MM.1S (cell line): ENCODE measurements around the gene PHF12.
"Not testable (repeated sequence)": the region's sequence is repeated elsewhere in the genome, so short reads cannot be mapped to it uniquely, and the experiment has no call there.

Experiments used
- DNase-seq: peaks from one replicate; pipeline ENCODE4 v3.0.0-alpha.2; 2015
- H2AFZ ChIP-seq: fragments of 300-600 bp; sonication (generic); 2 replicates; pipeline ENCODE4 v1.6.0; 2016; ENCODE audit warnings: antibody characterized with exemption, low read length
- H3F3A ChIP-seq: fragments of 300-600 bp; sonication (generic); 2 replicates; pipeline ENCODE4 v1.6.1; 2016; ENCODE audit warnings: mild to moderate bottlenecking, antibody characterized with exemption, low read length, moderate library complexity, mixed read lengths; ENCODE audit not compliant: insufficient read depth
- H3K27ac ChIP-seq: fragments of 300-600 bp; sonication (generic); 2 replicates; pipeline ENCODE4 v1.5.1; 2016; ENCODE audit warnings: mild to moderate bottlenecking, low read length
- H3K27me3 ChIP-seq: fragments of 300-600 bp; sonication (generic); replicated peaks from 2 replicates; pipeline ENCODE4 v1.6.0; 2016; ENCODE audit warnings: low read length; ENCODE audit not compliant: insufficient read depth
- H3K36me3 ChIP-seq: fragments of 300-600 bp; sonication (generic); replicated peaks from 2 replicates; pipeline ENCODE4 v1.6.1; 2016; ENCODE audit warnings: mild to moderate bottlenecking, low read length, mixed read lengths; ENCODE audit not compliant: insufficient read depth
- H3K4me1 ChIP-seq: fragments of 300-600 bp; sonication (generic); 2 replicates; pipeline ENCODE4 v1.6.1; 2016; ENCODE audit warnings: low read length, mixed read lengths
- H3K4me2 ChIP-seq: fragments of 300-600 bp; sonication (generic); 2 replicates; pipeline ENCODE4 v1.6.0; 2016; ENCODE audit warnings: low read depth, low read length
- H3K4me3 ChIP-seq: fragments of 300-600 bp; sonication (generic); 2 replicates; pipeline ENCODE4 v1.5.1; 2016; ENCODE audit warnings: low read length, mixed read lengths
- H3K79me2 ChIP-seq: fragments of 300-600 bp; sonication (generic); 2 replicates; pipeline ENCODE4 v1.6.1; 2016; ENCODE audit warnings: mixed run types, low read length, mixed read lengths
- H3K9ac ChIP-seq: fragments of 300-600 bp; sonication (generic); 2 replicates; pipeline ENCODE4 v1.6.1; 2016; ENCODE audit warnings: low read length, mixed read lengths
- H3K9me2 ChIP-seq: fragments of 300-600 bp; sonication (generic); replicated peaks from 2 replicates; pipeline ENCODE4 v1.6.1; 2016; ENCODE audit warnings: mild to moderate bottlenecking, low read length, mixed read lengths; ENCODE audit not compliant: insufficient read depth
- H3K9me3 ChIP-seq: fragments of 300-600 bp; sonication (generic); replicated peaks from 2 replicates; pipeline ENCODE4 v1.6.1; 2016; ENCODE audit warnings: mild to moderate bottlenecking, low read length, mixed read lengths; ENCODE audit not compliant: insufficient read depth
- H4K20me1 ChIP-seq: fragments of 300-600 bp; sonication (generic); 2 replicates; pipeline ENCODE4 v1.6.1; 2016; ENCODE audit warnings: mild to moderate bottlenecking, low read length, moderate library complexity, mixed read lengths; ENCODE audit not compliant: insufficient read depth
- CTCF ChIP-seq: fragments of 300-600 bp; sonication (generic); IDR thresholded peaks from 2 replicates; pipeline ENCODE4 v1.5.1; 2016; ENCODE audit warnings: antibody characterized with exemption, low read length, mixed read lengths
- EZH2 ChIP-seq: fragments of 300-600 bp; sonication (generic); optimal IDR thresholded peaks from 2 replicates; pipeline ENCODE3; 2017; ENCODE audit warnings: low read depth, mild to moderate bottlenecking, antibody characterized with exemption, low read length, mixed read lengths
- EZH2phosphoT487 ChIP-seq: fragments of 300-600 bp; sonication (generic); IDR thresholded peaks from 2 replicates; pipeline ENCODE4 v1.6.1; 2018; ENCODE audit warnings: antibody characterized with exemption, low read length

Gene PHF12

GRCh38 chr17:28878158-28878910, 73.0 kb downstream of the PHF12 start:
- Histone ChIP-seq H3K4me3 (no peak overlapping the region), H3K9ac (no peak overlapping the region), H2AFZ (no peak overlapping the region), H3K79me2 (no peaks in the 10 kb centered on the region), H3K9me3 (no peaks in the 10 kb centered on the region), H3K4me1 (no peaks in the 10 kb centered on the region), H3K27me3 (no peaks in the 10 kb centered on the region), H3K9me2 (no peaks in the 10 kb centered on the region), H4K20me1 (no peaks in the 10 kb centered on the region), H3K36me3 (no peaks in the 10 kb centered on the region), H3F3A (peaks cover 4% of the 10 kb centered on the region; the same call in 1 of the 2 replicates), H3K4me2 (no peak overlapping the region), H3K27ac (no peak overlapping the region)
- no peak for DNase-seq
- no peak for TF ChIP-seq EZH2phosphoT487
- TF ChIP-seq CTCF: no peak
- no peak for TF ChIP-seq EZH2

GRCh38 chr17:28877150-28877711, 74.1 kb downstream of the PHF12 start:
- DNase-seq, H3K27me3 ChIP-seq: not testable (repeated sequence)

GRCh38 chr17:28875848-28876550, 75.3 kb downstream of the PHF12 start:
- H3K9ac ChIP-seq: no peak overlapping the region
- H3K4me3 ChIP-seq: no peak overlapping the region
- no peaks in the 10 kb centered on the region for H4K20me1 ChIP-seq
- no peaks in the 10 kb centered on the region for H3K9me2 ChIP-seq
- no peaks in the 10 kb centered on the region for H3K36me3 ChIP-seq
- no peaks in the 10 kb centered on the region for H3K27me3 ChIP-seq
- H3K27ac ChIP-seq: no peak overlapping the region
- no peak overlapping the region for H2AFZ ChIP-seq
- no peaks in the 10 kb centered on the region for H3K9me3 ChIP-seq
- TF ChIP-seq EZH2: no peak
- TF ChIP-seq CTCF: no peak
- no peak for TF ChIP-seq EZH2phosphoT487
- no peaks in the 10 kb centered on the region for H3K79me2 ChIP-seq
- H3K4me2 ChIP-seq: no peak overlapping the region
- H3K4me1 ChIP-seq: peaks cover 2% of the 10 kb centered on the region
- DNase-seq: no peak
- peaks cover 4% of the 10 kb centered on the region; the same call in 1 of the 2 replicates for H3F3A ChIP-seq

More at GRCh38 chr17:28877150-28877711, 74.1 kb downstream of the PHF12 start:
- not testable (repeated sequence) for H3K9ac ChIP-seq, H2AFZ ChIP-seq, H3F3A ChIP-seq, H3K4me2 ChIP-seq, H3K4me1 ChIP-seq, H3K9me3 ChIP-seq, H4K20me1 ChIP-seq, H3K27ac ChIP-seq, H3K9me2 ChIP-seq, H3K4me3 ChIP-seq, H3K79me2 ChIP-seq, H3K36me3 ChIP-seq
